HuH-7.5 (cell line): ENCODE measurements around the gene LYG1.
A peak's percentile ranks its signal among the peaks of the same experiment; 100 is the strongest.
"Not testable (repeated sequence)": the region's sequence is repeated elsewhere in the genome, so short reads cannot be mapped to it uniquely, and the experiment has no call there.

Experiments used
- DNase-seq: peaks from one replicate; pipeline ENCODE4 v3.0.0; 2011; ENCODE audit warnings: low spot score

The LYG1 gene

DNA sequence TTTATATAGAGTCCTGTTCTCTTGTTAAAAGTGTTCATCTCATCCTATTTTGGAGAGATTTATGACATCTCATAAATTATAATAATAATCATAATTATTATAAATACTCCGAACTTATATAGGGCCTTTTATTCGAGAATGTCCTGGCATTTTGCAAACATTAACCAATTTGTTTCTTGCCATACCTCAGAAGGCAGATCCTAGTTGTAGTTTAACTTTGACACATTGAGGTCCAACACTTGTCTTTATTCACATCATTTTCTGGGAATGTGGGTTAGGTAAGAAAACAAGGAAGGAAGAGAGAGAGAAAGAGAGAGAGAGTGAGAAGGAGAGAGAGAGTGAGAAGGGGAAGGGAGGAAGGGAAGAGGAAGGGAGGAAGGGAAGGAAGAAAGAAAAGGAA lies at the start of gene LYG1:
Gene LYG1 (minus strand): TSS at position 101 of the 400 bp plus-strand sequence. CDS start 5,527 bp downstream, outside the sequence.
- not testable (repeated sequence) for DNase-seq

DNA sequence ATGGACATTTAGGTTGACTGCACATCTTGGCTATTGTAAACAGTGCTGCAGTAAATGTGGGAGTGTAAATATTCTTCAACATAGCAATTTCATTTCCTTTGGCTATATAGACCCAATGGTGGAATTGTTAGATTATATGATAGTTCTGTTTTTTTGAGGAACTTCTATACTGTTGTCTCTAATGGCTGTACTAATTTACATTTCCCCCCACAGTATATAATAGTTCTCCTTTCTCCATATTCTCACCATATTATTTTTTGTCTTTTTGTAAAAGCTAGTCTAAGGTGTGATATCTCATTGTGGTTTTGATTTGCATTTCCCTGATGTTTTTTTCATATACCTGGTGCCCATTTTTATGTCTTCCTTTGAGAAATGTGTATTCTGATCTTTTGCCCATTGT lies 49.2 kb upstream of the LYG1 start:
- no peak for DNase-seq

DNA sequence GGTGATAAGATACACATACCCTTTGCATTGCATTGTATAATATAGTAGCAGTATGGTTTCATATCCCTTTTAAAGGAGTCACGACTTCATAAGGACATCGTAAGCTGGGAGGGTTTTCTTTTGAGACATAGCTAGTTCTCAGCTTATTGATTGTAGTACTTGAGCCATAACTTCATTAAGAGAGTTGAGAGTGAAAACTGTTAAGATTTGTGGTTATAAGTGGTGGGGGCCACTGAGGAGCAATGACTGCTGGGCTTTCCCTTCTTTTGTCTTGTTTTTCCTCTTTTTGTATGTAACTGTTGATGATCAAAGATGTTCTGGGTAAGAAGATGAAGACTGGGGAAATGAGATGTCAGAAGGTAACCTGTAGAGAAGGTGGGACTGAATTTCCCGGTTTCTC lies 47.2 kb upstream of the LYG1 start:
- DNase-seq: no peak

DNA sequence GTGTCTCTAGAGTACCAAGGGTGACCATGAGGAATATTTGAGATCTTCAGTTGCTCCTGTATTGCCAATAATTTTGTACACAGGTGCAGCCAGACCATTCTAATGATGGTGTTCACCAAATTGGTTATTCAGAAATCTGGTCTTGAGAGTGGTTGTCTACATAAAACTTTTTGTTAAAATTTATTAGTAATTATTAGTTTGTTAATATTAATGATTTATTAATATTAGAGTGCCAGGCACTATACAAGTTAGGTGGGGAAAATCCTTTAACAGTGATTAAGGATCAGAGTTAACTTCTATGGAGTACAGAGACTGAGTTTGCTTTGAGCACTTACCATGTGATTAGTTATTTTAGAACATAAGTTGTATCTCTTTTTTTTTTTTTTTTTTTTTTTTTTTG lies 45.2 kb upstream of the LYG1 start:
- no peak for DNase-seq

DNA sequence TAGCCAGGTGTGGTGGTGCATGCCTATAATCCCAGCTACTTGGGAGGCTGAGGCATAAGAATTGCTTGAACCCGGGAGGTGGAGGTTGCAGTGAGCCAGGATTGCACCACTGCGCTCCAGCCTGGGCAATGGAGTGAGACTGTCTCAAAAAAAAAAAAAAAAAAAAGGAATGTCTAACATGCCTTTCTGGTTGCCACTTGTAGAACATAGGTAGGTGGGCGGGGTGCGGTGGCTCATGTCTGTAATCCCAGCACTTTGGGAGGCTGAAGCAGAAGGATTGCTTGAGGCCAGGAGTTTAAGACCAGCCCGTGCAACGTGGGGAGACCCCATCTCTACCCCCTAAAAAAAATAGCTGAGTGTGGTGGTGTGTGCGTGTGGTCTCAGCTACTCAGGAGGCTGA lies 44.4 kb upstream of the LYG1 start:
- DNase-seq: not testable (repeated sequence)

GRCh38 chr2:99342536-99342935 lies 41.5 kb upstream of the LYG1 start:
- no peak for DNase-seq

DNA sequence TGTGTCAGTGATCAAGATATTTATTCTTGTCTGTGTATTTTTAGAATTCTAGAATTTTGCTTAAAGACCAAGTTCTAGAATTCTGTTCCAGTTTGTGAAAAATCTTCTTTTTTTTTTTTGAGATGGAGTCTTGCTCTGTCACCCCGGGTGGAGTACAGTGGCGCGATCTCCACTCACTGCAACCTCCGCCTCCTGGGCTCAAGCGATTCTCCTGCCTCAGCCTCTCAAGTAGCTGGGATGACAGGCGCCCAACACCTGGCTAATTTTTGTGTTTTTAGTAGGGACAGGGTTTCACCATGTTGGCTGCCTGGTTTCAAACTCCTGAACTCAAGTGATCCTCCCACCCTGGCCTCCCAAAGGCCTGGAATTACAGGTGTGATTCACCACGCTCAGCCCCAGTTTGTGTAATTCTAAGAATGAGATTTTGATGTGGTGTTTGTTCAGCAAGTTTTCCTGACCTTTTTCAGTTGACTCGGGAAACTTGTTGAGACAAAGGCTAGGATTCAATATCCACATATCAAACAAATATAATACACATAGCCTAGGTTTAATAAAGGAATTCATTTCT lies 39.8 kb upstream of the LYG1 start:
- no peak for DNase-seq

GRCh38 chr2:99338029-99338585 lies 37.1 kb upstream of the LYG1 start:
- no peak for DNase-seq

GRCh38 chr2:99337113-99338028 lies 36.4 kb upstream of the LYG1 start, which contains the start of gene EIF5B:
EIF5B (plus strand) TSS chr2:99337389; CDS start chr2:99337555, 166 bp downstream.
- peak; percentile 92 for DNase-seq

- no peak for DNase-seq
These were observed 35.8 kb upstream of the LYG1 start for GRCh38 chr2:99336804-99337112.

DNA sequence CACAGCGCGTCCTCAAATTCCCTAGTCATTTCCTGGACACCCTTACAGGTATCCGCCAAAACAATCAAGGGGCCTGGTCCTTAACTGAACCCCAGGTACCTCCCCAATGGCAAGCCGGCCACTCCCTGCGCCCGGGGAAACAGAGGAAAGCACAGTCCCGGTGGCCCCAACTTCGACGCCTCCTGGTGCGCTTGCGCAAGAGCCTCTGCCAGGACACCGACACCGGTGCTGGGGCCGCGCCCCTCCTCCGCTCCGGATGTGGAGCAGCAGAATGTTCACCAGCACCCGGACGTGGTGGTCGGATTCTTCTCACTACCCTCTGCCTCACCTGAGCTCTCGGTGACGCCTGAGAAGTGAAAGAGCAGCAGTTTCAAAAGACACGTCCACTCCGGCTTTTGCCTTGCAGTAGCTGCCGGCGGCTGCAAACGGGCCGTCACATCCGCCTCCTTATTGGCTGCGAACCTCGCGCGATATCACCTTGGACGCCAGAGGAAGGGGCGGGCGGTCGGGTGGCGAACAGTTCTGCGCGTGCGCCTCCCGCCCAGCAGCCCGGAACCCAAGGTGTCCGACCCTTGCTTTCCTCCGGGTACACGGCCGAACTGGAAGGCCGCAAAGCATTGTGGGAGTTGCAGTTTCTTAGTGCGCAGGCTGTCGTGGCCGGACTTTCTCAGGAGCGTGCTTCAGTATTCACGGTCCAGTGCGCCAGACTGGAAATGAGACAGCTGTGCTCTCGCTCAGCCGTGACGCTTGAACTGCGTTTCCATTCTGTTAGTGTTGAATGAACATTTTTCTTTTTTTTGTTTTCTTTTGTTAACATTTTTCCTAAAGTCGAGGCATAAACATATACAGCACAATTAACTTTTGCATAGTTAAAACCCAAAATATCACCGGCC lies 35.2 kb upstream of the LYG1 start, which contains the start of gene TXNDC9:
Gene TXNDC9 (minus strand): TSS at position 423 of the 893 bp plus-strand sequence. CDS start 3,123 bp downstream, outside the sequence.
- DNase-seq: peak; percentile 92

- DNase-seq: no peak
These were observed 24.4 kb upstream of the LYG1 start for GRCh38 chr2:99325384-99325783.

DNA sequence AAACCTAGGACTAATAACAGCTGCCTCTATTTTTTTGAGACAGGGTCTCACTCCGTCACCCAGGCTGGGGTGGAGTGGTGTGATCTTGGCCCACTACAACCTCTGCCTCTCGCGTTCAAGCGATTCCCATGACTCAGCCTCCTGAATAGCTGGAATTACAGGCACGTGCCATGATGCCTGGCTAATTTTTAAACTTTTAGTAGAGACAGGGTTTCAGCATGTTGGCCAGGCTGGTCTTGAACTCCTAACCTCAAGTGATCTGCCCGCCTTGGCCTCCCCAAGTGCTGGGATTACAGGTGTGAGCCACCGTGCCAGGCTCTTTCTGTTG lies 16.8 kb upstream of the LYG1 start:
- not testable (repeated sequence) for DNase-seq

- no peak for DNase-seq
These were observed 16.3 kb upstream of the LYG1 start for GRCh38 chr2:99317161-99317872.

- DNase-seq: no peak
These were observed 1.4 kb downstream of the LYG1 start for GRCh38 chr2:99299580-99299979.

DNA sequence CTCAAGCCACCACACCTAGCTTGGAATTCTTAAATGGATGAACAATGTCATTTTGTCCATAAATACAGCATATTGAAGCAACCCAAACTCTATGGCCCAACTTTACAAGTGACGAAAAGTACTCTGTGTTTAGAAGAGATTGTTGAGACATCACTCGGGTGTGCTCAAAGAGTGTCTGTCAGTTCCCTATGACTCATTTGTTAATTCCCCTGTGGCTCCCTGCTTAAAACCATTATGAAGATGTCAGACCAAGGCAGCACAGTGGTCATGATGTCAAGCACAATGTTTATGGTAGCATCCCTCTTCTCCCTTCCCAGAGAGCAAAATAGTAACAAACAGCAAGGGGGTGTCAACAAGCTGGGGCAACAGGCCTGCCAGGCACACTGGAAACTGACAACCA lies 3.0 kb downstream of the LYG1 start:
- DNase-seq: no peak

- DNase-seq: no peak
These were observed 15.5 kb downstream of the LYG1 start for GRCh38 chr2:99285526-99285925.

DNA sequence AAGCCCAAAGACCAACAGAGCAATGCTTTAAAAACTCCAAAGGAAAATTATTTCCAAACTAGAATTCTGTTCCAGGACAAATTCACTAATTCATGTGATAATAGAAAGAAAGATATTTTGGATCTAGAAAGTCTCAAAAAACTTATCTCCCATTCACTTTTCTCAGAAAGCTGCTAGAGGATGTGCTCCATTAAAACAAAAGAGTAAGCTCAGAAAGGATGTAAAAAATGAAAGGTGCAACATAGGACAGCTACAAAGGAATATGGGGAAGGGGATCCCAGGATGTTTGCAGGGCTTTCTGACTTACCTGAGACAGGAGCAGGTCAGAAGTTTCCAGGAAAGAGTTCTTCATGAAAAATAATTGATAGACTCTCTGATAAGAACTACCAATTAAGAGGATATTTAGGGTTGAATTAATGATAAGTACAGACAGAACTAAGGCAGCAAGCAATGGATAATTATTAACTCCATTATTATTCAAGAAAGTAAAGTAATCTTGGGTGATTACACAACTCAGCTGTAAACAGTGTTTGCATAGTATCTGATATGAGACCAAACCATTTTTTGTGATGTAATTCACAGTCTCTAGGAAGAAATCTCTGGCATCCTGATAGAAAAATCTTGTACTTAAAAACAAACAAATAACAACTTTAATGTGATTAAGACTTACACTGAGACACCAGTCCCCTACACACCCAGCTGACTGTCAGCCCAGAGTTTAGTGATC lies 20.9 kb downstream of the LYG1 start:
- DNase-seq: no peak

DNA sequence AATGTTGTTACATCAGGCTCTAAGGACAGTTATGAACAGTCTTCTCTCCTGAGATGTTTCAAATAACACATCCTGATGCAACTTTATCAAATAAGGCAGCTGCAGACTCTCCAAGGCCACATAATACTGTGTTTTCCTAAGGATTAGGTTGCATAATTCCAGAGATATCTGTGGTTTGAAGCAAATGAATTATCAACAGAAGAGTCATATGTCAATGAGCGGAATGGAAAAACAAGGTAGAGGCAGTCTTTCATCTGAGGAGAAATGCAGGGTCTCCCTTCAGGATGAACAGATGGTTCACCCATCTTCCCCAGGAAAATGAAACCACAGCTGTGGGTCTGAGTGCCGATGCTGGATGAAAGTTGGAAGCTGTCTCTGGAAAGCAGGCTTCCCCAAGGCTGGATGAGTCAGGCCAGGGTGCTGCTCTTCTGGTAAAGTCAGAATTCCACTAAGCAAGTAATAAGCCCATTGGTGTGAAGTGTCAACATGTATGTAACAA lies 22.2 kb downstream of the LYG1 start:
- no peak for DNase-seq

DNA sequence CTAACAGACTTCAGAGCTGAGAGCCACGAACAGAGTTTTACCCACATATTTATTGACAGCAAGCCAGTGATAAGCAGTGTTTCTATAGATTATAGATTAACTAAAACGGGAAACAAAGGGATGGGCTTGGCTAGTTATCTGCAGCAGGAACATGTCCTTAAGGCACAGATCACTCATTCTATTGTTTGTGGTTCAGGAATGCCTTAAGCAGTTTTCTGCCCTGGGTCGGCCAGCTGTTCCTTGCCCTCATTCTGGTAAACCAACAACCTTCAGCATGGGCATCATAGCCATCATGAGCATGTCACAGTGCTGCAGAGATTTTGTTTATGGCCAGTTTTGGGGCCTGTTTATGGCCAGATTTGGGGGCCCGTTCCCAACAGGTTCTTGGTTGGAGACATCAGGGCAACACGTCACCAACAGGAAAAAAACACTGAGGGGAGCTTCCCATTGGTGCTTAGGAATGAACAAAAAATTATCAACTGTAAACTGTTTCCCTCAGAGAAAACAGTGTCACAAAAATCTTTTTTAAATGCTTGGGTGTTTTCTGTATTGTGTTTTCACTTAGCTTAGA lies 22.7 kb downstream of the LYG1 start:
- not testable (repeated sequence) for DNase-seq
